Activated T-cell treated with anti-CD3 and anti-CD28 coated beads for 48 hours (primary cell): ENCODE data around the gene HSD11B1L.

Source experiments
- DNase-seq: peaks from one replicate; pipeline ENCODE4 v3.0.0-alpha.2; 2020; ENCODE audit warnings: low read depth

The HSD11B1L gene

DNA sequence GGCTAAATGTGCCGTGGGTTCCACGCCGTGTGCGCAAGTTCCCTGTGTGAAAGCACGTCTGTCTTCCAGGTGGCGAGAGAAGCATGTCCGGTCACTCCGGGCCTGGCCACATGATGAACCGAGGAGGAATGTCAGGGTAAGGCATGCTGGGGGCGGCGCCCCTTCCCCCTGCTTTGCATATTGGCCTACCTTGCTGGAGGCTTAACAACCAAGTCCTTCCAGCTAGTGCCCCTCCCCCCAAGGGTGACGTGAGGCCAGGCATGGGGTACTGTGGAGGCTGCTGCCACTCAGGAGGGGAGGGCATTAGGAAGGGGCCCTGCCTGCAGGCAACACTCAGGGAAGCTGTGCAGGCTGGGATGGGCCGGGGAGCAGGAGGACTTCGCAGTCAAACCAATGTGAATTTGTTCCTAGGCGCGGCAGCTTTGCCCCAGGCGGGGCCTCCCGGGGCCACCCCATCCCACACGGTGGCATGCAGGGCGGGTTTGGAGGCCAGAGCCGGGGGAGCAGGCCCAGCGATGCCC, 13.0 kb upstream of the HSD11B1L start:
- DNase-seq: no peak

- DNase-seq: no peak
Measured at GRCh38 chr19:5669212-5669611, 11.6 kb upstream of the HSD11B1L start.

DNA sequence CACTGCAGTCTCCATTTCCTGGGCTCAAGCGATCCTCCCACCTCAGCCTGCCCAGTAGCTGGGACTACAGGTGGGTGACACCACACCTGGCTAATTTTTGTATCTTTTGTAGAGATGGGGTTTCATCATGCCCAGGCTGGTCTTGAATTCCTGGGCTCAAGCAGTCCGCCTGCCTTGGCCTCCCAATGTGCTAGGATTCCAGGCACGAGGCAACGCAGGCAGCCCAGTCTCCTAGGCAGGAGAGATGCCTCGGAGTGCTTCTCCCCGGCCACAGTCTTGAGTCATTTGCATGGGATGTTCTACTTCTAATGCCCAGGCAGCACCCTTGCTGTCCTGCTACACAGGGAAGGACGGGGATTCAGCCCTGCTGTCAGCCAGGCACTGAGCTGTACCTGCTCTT, 9.2 kb upstream of the HSD11B1L start:
- no peak for DNase-seq

DNA sequence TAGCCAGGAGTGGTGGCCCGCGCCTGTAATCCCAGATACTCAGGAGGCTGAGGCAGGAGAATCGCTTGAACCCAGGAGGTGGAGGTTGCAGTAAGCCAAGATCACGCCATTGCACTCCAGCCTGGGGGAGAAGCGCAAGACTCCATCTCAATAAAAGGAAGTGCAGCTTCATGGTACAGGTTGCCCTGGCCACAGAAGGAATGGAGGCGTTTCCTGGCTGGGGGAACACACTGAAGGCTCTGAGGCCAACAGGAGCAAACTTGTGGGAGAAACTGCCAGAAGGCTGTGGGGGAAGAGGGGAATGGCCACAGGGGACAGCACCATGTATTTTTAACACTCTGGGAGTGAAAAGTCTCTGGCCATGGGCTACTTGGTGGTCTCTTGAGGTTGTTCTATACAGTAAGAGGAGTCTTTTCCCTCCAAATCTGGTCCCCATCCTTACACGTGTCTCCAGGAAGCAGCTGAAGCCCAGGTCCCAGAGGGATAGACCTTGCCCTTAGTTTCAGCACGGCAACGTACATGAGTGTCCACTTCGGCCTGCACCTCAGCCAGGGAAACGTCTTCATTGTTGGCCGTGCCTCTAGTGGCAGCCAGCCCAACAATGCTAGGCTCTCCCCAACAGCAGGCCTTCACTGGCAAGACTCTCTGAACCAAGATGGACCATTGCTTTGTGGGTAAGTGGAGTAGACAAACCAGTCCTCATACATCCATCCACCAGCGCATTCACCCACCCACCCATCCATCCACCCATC, 7.9 kb upstream of the HSD11B1L start:
- DNase-seq: no peak

- no peak for DNase-seq
Measured at GRCh38 chr19:5673752-5674151, 7.1 kb upstream of the HSD11B1L start.

DNA sequence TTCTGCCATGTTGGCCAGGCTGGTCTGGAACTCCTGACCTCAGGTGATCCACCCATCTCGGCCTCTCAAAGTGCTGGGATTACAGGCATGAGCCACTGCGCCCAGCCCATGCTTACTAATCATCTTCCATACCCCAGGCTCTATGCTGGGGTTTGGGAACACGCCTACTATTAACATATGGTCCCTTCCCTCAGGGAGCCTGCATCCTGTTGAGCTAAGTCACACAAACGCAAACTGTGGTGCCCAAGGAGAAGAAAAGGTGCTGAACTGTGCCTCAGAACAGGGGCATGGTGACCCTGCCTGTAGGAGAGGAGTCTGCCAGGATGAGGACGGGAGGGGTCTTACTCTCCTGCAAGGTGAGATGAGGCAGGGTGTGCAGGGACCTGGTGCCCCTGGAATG, 6.1 kb upstream of the HSD11B1L start:
- no peak for DNase-seq

- no peak for DNase-seq
Measured at GRCh38 chr19:5676105-5676771, 4.6 kb upstream of the HSD11B1L start.

GRCh38 chr19:5676772-5677105, 4.1 kb upstream of the HSD11B1L start:
- no peak for DNase-seq

GRCh38 chr19:5677136-5677535, 3.7 kb upstream of the HSD11B1L start:
- no peak for DNase-seq

GRCh38 chr19:5677580-5677979, 3.2 kb upstream of the HSD11B1L start:
- DNase-seq: no peak

- no peak for DNase-seq
Measured at GRCh38 chr19:5678071-5678718, 2.6 kb upstream of the HSD11B1L start.

- no peak for DNase-seq
Measured at GRCh38 chr19:5679289-5680083, 1.3 kb upstream of the HSD11B1L start.

DNA sequence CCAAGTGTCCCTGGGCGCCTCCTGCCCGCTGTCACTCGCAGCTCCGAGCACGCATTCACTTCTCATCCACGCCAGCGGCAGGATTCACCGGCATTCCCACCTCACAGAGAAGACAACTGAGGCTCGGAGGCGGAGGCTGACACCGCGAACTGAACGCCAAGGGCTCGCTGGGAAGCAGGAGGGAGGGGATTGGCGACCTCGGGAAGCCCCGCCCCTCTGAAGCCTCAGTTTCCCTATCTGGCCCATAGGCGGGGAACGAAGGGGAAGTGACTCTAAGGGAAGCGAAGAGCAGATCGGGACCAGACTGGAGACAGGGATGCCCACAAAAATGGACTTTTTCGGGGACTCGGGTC, 767 bp upstream of the HSD11B1L start:
- no peak for DNase-seq

DNA sequence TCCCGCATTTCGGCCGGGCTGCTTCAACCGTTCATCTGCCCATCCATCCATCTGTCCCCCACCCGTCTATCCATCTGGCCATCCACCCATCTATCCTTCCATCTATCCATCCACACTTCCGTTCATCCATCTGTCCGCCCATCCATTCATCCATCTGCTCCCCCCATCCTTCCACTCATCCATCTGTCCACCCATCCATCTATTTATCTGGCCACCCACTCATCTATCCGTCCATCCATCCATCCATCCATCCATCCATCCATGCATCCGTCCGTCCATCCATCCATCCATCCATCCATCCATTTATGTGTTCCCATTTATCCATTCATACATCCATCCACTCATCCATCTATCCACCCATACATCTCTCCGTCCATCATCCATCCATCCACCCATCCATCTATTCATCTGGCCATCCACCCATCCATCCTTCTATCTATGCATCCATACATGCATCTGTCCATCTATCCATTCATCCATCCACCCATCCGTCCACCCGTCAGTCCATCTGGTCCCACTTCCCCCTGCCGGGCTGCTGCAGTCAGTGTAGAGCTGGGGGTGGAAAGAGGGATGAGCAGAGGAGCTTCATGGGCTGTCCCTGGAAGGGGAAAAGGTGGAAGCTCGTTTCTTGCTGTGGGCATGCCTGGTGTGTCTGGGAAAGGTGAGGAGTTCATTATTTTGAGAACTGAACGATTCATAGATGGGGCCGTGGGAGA, 722 bp downstream of the HSD11B1L start:
- DNase-seq: no peak

- DNase-seq: no peak
Measured at GRCh38 chr19:5682107-5682482, 1.3 kb downstream of the HSD11B1L start.

- DNase-seq: no peak
Measured at GRCh38 chr19:5683177-5683886, 2.5 kb downstream of the HSD11B1L start.

GRCh38 chr19:5684694-5685430, 4.0 kb downstream of the HSD11B1L start:
- no peak for DNase-seq

DNA sequence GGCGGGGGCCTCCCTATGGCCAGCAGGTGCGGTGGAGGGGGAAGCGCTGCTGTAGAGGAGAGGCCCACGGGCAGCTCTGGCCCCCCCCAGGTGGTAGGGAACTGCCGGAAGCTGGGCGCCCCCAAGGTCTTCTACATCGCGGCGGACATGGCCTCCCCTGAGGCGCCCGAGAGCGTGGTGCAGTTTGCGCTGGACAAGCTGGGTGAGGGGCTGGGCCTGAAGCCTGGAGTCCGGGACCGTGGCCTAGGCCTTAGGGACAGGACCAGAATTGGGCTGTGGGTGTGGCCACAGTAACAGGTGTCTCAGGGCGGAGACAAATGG, 5.5 kb downstream of the HSD11B1L start:
- no peak for DNase-seq

DNA sequence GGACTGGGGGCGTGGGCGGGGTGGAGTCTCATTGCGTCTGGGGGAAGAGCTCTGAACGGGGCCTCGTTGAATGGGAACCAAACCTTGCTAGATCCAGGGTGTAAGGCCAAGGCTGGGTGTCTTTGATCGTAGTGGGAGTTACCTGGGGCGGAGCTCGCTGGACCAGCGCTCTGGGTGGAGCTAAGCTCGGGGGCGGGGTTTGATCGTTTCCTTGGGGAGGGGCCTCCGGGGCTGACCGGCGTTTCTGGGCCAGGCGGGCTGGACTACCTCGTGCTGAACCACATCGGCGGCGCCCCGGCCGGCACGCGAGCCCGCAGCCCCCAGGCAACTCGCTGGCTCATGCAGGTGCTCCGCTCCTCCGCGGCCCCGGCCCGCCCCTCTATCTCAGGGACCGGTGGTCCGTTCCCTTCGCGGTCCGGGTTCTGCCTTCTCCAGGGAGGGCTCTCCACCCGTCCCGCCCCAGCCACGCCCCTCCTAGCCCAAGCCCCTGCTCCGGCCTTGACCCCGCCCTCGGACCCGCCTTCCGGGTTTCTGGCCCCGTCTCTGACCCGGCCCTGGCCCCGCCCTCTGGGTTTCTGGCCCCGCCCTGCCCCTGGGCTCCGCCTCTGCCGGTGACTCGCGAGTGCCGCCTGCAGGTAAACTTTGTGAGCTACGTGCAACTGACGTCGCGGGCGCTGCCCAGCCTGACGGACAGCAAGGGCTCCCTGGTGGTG, 6.0 kb downstream of the HSD11B1L start:
- DNase-seq: peak; percentile 100
